HUES6 (cell line): ENCODE data around the gene LRRC26.

Experiments
- H3K27ac ChIP-seq: 2 replicates; pipeline ENCODE4 v1.7.0; 2013; ENCODE audit warnings: low read depth, mild to moderate bottlenecking, low read length, inconsistent platforms
- H3K27me3 ChIP-seq: 2 replicates; pipeline ENCODE4 v1.6.1; 2013; ENCODE audit warnings: low read length; ENCODE audit not compliant: control insufficient read depth, insufficient read depth
- H3K36me3 ChIP-seq: 2 replicates; pipeline ENCODE4 v1.6.1; 2013; ENCODE audit warnings: low read length; ENCODE audit not compliant: control insufficient read depth, insufficient read depth
- H3K4me1 ChIP-seq: 2 replicates; pipeline ENCODE4 v1.6.1; 2013; ENCODE audit warnings: low read length; ENCODE audit not compliant: control insufficient read depth, insufficient read depth
- H3K4me3 ChIP-seq: 2 replicates; pipeline ENCODE4 v1.5.1; 2013; ENCODE audit warnings: low read depth, low read length
- H3K9ac ChIP-seq: one replicate; pipeline ENCODE4 v1.6.1; 2013; ENCODE audit warnings: mild to moderate bottlenecking, low read length
- H3K9me3 ChIP-seq: 2 replicates; pipeline ENCODE4 v1.6.1; 2013; ENCODE audit warnings: low read depth, low read length; ENCODE audit not compliant: control insufficient read depth, insufficient read depth

The LRRC26 gene

GRCh38 chr9:137180491-137180890 lies 10.6 kb upstream of the LRRC26 start:
- no peak overlapping the region for H3K9ac ChIP-seq
- H3K27ac ChIP-seq: no peak overlapping the region
- H3K27me3 ChIP-seq: peaks cover 10% of the 10 kb centered on the region; the same call in 1 of the 2 replicates
- no peaks in the 10 kb centered on the region for H3K4me1 ChIP-seq
- H3K9me3 ChIP-seq: no peaks in the 10 kb centered on the region
- no peak overlapping the region for H3K4me3 ChIP-seq
- peaks cover 62% of the 10 kb centered on the region for H3K36me3 ChIP-seq

- peaks cover 17% of the 10 kb centered on the region; the same call in 1 of the 2 replicates for H3K27me3 ChIP-seq
- H3K36me3 ChIP-seq: peaks cover 56% of the 10 kb centered on the region
- no peak overlapping the region for H3K4me3 ChIP-seq
- H3K4me1 ChIP-seq: 0 out of 2 replicates have a peak, but pooled peaks cover 4% of the 10 kb centered on the region
- H3K9ac ChIP-seq: no peak overlapping the region
- no peak overlapping the region for H3K27ac ChIP-seq
- H3K9me3 ChIP-seq: no peaks in the 10 kb centered on the region
Observed at GRCh38 chr9:137179761-137180160, 9.9 kb upstream of the LRRC26 start.

GRCh38 chr9:137178939-137179630 lies 9.2 kb upstream of the LRRC26 start:
- no peaks in the 10 kb centered on the region for H3K9me3 ChIP-seq
- H3K9ac ChIP-seq: no peak overlapping the region
- peaks cover 23% of the 10 kb centered on the region; the same call in 1 of the 2 replicates for H3K27me3 ChIP-seq
- H3K4me3 ChIP-seq: no peak overlapping the region
- H3K4me1 ChIP-seq: 0 out of 2 replicates have a peak, but pooled peaks cover 4% of the 10 kb centered on the region
- H3K27ac ChIP-seq: no peak overlapping the region
- peaks cover 49% of the 10 kb centered on the region for H3K36me3 ChIP-seq

GRCh38 chr9:137178201-137178938 lies 8.5 kb upstream of the LRRC26 start:
- 0 out of 2 replicates have a peak, but pooled peaks cover 4% of the 10 kb centered on the region for H3K4me1 ChIP-seq
- H3K36me3 ChIP-seq: peaks cover 42% of the 10 kb centered on the region
- H3K4me3 ChIP-seq: no peak overlapping the region
- H3K27me3 ChIP-seq: peaks cover 30% of the 10 kb centered on the region; the same call in 1 of the 2 replicates
- no peak overlapping the region for H3K9ac ChIP-seq
- H3K27ac ChIP-seq: no peak overlapping the region
- H3K9me3 ChIP-seq: no peaks in the 10 kb centered on the region

GRCh38 chr9:137176302-137177182 lies 6.7 kb upstream of the LRRC26 start:
- no peaks in the 10 kb centered on the region for H3K9me3 ChIP-seq
- no peak overlapping the region for H3K4me3 ChIP-seq
- H3K9ac ChIP-seq: no peak overlapping the region
- H3K27ac ChIP-seq: no peak overlapping the region
- H3K36me3 ChIP-seq: peaks cover 27% of the 10 kb centered on the region
- peaks cover 48% of the 10 kb centered on the region for H3K27me3 ChIP-seq
- 0 out of 2 replicates have a peak, but pooled peaks cover 4% of the 10 kb centered on the region for H3K4me1 ChIP-seq

GRCh38 chr9:137175345-137175961 lies 5.6 kb upstream of the LRRC26 start:
- no peak overlapping the region for H3K4me3 ChIP-seq
- H3K9me3 ChIP-seq: no peaks in the 10 kb centered on the region
- H3K4me1 ChIP-seq: peaks cover 6% of the 10 kb centered on the region; the same call in 1 of the 2 replicates
- H3K36me3 ChIP-seq: peaks cover 18% of the 10 kb centered on the region
- H3K27me3 ChIP-seq: peaks cover 59% of the 10 kb centered on the region
- no peak overlapping the region for H3K9ac ChIP-seq
- no peak overlapping the region for H3K27ac ChIP-seq

- Histone ChIP-seq H3K4me3 (no peak overlapping the region), H3K36me3 (peaks cover 12% of the 10 kb centered on the region), H3K27ac (no peak overlapping the region), H3K9me3 (no peaks in the 10 kb centered on the region), H3K9ac (no peak overlapping the region), H3K27me3 (peaks cover 65% of the 10 kb centered on the region), H3K4me1 (peaks cover 11% of the 10 kb centered on the region)
Observed at GRCh38 chr9:137174722-137175293, 5.0 kb upstream of the LRRC26 start.

GRCh38 chr9:137173796-137174664 lies 4.2 kb upstream of the LRRC26 start:
- no peaks in the 10 kb centered on the region for H3K9me3 ChIP-seq
- no peak overlapping the region for H3K9ac ChIP-seq
- peaks cover 11% of the 10 kb centered on the region for H3K4me1 ChIP-seq
- H3K27ac ChIP-seq: no peak overlapping the region
- peaks cover 73% of the 10 kb centered on the region for H3K27me3 ChIP-seq
- H3K4me3 ChIP-seq: no peak overlapping the region
- H3K36me3 ChIP-seq: peaks cover 4% of the 10 kb centered on the region; the same call in 1 of the 2 replicates

- peaks cover 4% of the 10 kb centered on the region; the same call in 1 of the 2 replicates for H3K36me3 ChIP-seq
- H3K9me3 ChIP-seq: no peaks in the 10 kb centered on the region
- peaks cover 11% of the 10 kb centered on the region for H3K4me1 ChIP-seq
- H3K27ac ChIP-seq: no peak overlapping the region
- no peak overlapping the region for H3K9ac ChIP-seq
- H3K27me3 ChIP-seq: peaks cover 82% of the 10 kb centered on the region
- H3K4me3 ChIP-seq: no peak overlapping the region
Observed at GRCh38 chr9:137172901-137173795, 3.3 kb upstream of the LRRC26 start.
